Mesothelial cell of epicardium (in vitro differentiated cells): Measurements from ENCODE around the gene FKBP2. TPM values are rescaled to one million over a fixed set of nuclear protein-coding genes. Genes with fewer than 3 reads are reported as not detected.
A peak's percentile ranks its signal among the peaks of the same experiment; 100 is the strongest.

Experiments used
- DNase-seq, 2 experiments: peaks; one replicate each; pipeline ENCODE4 v3.0.0; 2021; ENCODE audit warnings: low spot score in 2 of 2; ENCODE audit not compliant: unreplicated experiment in 2 of 2
- H3K27ac Mint-ChIP-seq: 2 replicates; pipeline ENCODE4 v1.8.0; 2021; ENCODE audit warnings: mixed read lengths
- H3K27me3 Mint-ChIP-seq: 2 replicates; pipeline ENCODE4 v1.8.0; 2021; ENCODE audit warnings: low read depth, mixed read lengths
- H3K36me3 Mint-ChIP-seq: 2 replicates; pipeline ENCODE4 v1.8.0; 2021; ENCODE audit warnings: mixed read lengths
- H3K4me1 Mint-ChIP-seq: 2 replicates; pipeline ENCODE4 v1.8.0; 2021; ENCODE audit warnings: mixed read lengths
- H3K4me3 Mint-ChIP-seq: 2 replicates; pipeline ENCODE4 v1.8.0; 2021; ENCODE audit warnings: mild to moderate bottlenecking, moderate library complexity, mixed read lengths
- H3K9me3 Mint-ChIP-seq: 2 replicates; pipeline ENCODE4 v1.8.0; 2021; ENCODE audit warnings: mixed read lengths
- CTCF ChIP-seq: fragments of 200-600 bp; sonication (generic); IDR thresholded peaks from one replicate; pipeline ENCODE4 v1.5.0; 2021; ENCODE audit warnings: antibody characterized with exemption; ENCODE audit not compliant: unreplicated experiment
- total RNA-seq: library from RNA; stranded (reverse); gene quantifications from 3 replicates; pipeline ENCODE4 v1.2.1, GENCODE V29; 2021

FKBP2 gene
- total RNA-seq, 1 donor from 2014 or later: 36.4 TPM

GRCh38 chr11:64287676-64288352 lies 46.9 kb downstream of the FKBP2 start:
- Mint-ChIP-seq H3K27me3 (peaks cover 30% of the 10 kb centered on the region), H3K36me3 (peaks cover 8% of the 10 kb centered on the region), H3K4me1 (peaks cover 19% of the 10 kb centered on the region), H3K27ac (no peak overlapping the region), H3K9me3 (no peaks in the 10 kb centered on the region), H3K4me3 (peak overlapping the region; percentile 45)
- no peak for TF ChIP-seq CTCF
- no peak for DNase-seq

DNA sequence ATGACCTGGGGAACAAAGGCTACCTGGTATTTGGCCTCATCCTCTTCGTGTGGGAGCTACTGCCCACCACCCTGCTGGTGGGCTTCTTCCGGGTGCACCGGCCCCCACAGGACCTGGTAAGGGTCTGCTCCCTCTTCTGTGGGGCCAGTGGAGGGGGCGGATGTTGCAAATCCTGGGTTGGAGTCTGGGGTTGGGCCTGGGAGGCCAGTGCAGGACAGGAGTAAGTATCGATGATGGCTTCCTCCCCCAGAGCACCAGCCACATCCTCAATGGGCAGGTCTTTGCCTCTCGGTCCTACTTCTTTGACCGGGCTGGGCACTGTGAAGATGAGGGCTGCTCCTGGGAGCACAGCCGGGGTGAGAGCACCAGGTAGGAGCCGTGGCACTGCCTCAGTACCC lies 47.5 kb downstream of the FKBP2 start:
- Mint-ChIP-seq H3K9me3 (no peaks in the 10 kb centered on the region), H3K36me3 (peaks cover 8% of the 10 kb centered on the region), H3K27me3 (peaks cover 36% of the 10 kb centered on the region), H3K4me3 (no peak overlapping the region), H3K27ac (no peak overlapping the region), H3K4me1 (peaks cover 18% of the 10 kb centered on the region)
- DNase-seq: no peak
- no peak for TF ChIP-seq CTCF

DNA sequence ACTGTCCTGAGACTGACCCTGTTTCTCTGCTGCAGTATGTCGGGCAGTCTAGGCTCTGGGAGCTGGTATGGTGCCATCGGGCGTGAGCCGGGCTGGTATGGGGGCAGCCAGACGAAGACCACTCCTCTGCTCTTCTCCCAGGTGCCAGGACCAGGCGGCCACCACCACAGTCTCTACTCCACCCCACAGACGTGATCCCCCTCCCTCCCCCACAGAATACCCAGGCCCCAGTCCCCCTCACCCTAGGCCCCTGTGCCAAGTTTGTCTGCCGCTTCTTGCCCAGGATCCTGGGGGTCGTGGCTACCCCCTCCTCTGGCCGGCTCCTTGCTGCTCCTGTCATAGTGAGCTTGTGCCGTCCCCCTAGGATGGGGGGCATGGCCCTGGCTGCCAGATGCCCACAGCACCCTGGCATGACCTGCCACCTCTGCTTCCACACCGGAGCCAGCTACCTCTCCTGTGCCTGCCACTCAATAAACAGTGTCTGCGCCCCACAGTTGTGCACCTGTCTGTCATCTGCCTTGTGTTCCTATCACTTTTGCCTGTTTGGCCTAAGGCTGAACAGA lies 48.2 kb downstream of the FKBP2 start:
- no peak overlapping the region for H3K4me3 Mint-ChIP-seq
- no peak for DNase-seq
- peaks cover 43% of the 10 kb centered on the region for H3K27me3 Mint-ChIP-seq
- no peak overlapping the region for H3K27ac Mint-ChIP-seq
- TF ChIP-seq CTCF: no peak
- peaks cover 8% of the 10 kb centered on the region for H3K36me3 Mint-ChIP-seq
- no peaks in the 10 kb centered on the region for H3K9me3 Mint-ChIP-seq
- H3K4me1 Mint-ChIP-seq: peaks cover 18% of the 10 kb centered on the region

GRCh38 chr11:64290352-64291261 lies 49.7 kb downstream of the FKBP2 start:
- Mint-ChIP-seq H3K27ac (no peak overlapping the region), H3K4me3 (peak overlapping the region; percentile 70), H3K27me3 (peaks cover 58% of the 10 kb centered on the region), H3K4me1 (peaks cover 18% of the 10 kb centered on the region), H3K36me3 (peaks cover 8% of the 10 kb centered on the region), H3K9me3 (no peaks in the 10 kb centered on the region)
- no peak for TF ChIP-seq CTCF
- no peak for DNase-seq

- Mint-ChIP-seq H3K9me3 (no peaks in the 10 kb centered on the region), H3K36me3 (peaks cover 8% of the 10 kb centered on the region), H3K27ac (no peak within 1 kb of the TSS), H3K27me3 (peaks cover 65% of the 10 kb centered on the region), H3K4me3 (peak within 1 kb of the TSS; percentile 70), H3K4me1 (peaks cover 15% of the 10 kb centered on the region)
- TF ChIP-seq CTCF: no peak
- no peak for DNase-seq
Observed at GRCh38 chr11:64291262-64291751, 50.4 kb downstream of the FKBP2 start, which contains the start of gene KCNK4. Gene KCNK4 (plus strand): TSS chr11:64291302. CDS start chr11:64293019, 1,717 bp downstream.
